Measurements from ENCODE around the gene ACOT13.
"Not testable (repeated sequence)": the region's sequence is repeated elsewhere in the genome, so short reads cannot be mapped to it uniquely, and the experiment has no call there.

GRCh38 chr6:24678792-24679352 is 12.0 kb downstream of the ACOT13 start:
- TF ChIP-seq EZH2 (IDR thresholded peaks at IDR 0.05; ENCODE audit: low read depth, low read length, severe bottlenecking); CTCF (IDR thresholded peaks at IDR 0.05; ENCODE audit: control extremely low read depth in 1 of 3, insufficient read depth in 1 of 3, low read depth in 1 of 3, low read length in 3 of 3); CBX5 (IDR thresholded peaks at IDR 0.05; ENCODE audit: low read depth, low read length); JUND (IDR thresholded peaks at IDR 0.05; ENCODE audit: low read length); YY1 (IDR thresholded peaks at IDR 0.05; ENCODE audit: low read depth, low read length); POLR2A (IDR thresholded peaks at IDR 0.05; ENCODE audit: control extremely low read depth in 1 of 2, low read depth in 2 of 2, low read length in 2 of 2); HDAC6 (IDR thresholded peaks at IDR 0.05; ENCODE audit: low read depth, low read length); SP1 (IDR thresholded peaks at IDR 0.05; ENCODE audit: low read depth, low read length); SUZ12 (IDR thresholded peaks at IDR 0.05; ENCODE audit: low read length); FOSL1 (IDR thresholded peaks at IDR 0.05; ENCODE audit: insufficient read depth, low read depth, low read length); CREB1 (IDR thresholded peaks at IDR 0.05); TCF12 (IDR thresholded peaks at IDR 0.05; ENCODE audit: low read depth, low read length): not testable (repeated sequence)
- TF ChIP-seq, protein P1, sequence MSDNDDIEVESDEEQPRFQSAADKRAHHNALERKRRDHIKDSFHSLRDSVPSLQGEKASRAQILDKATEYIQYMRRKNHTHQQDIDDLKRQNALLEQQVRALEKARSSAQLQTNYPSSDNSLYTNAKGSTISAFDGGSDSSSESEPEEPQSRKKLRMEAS (IDR thresholded peaks at IDR 0.05): not testable (repeated sequence)
